Neural cell (in vitro differentiated cells): ENCODE results near the gene ADTRP. TPM values are rescaled to one million over a fixed set of nuclear protein-coding genes. Genes with fewer than 3 reads are reported as not detected.

ENCODE experiments used
- H2AFZ ChIP-seq: fragments of 200-600, 300-800 bp; sonication (generic), shearing (Covaris generic); 2 replicates; pipeline ENCODE4 v1.6.0; 2014; ENCODE audit warnings: low read depth, mild to moderate bottlenecking, antibody characterized with exemption, low read length, moderate library complexity
- H3F3A ChIP-seq: fragments of 200-600 bp; shearing (Covaris generic); 2 replicates; pipeline ENCODE4 v1.6.1; 2016; ENCODE audit warnings: mild to moderate bottlenecking, moderate library complexity, mixed read lengths, antibody characterized with exemption, low read length; ENCODE audit not compliant: insufficient read depth, poor library complexity, severe bottlenecking
- H3K27ac ChIP-seq: fragments of 200-600, 300-800 bp; sonication (generic), shearing (Covaris generic); 2 replicates; pipeline ENCODE4 v1.5.1; 2014; ENCODE audit warnings: mild to moderate bottlenecking, low read length, moderate library complexity
- H3K27me3 ChIP-seq: fragments of 300-800, 200-600 bp; sonication (generic), shearing (Covaris generic); 2 replicates; pipeline ENCODE4 v1.6.0; 2014; ENCODE audit warnings: mild to moderate bottlenecking, low read depth, low read length, moderate library complexity; ENCODE audit not compliant: insufficient read depth
- H3K36me3 ChIP-seq: fragments of 300-800, 200-600 bp; sonication (generic), shearing (Covaris generic); 2 replicates; pipeline ENCODE4 v1.5.1; 2014; ENCODE audit warnings: mild to moderate bottlenecking, antibody characterized with exemption, low read length, moderate library complexity; ENCODE audit not compliant: insufficient read depth
- H3K4me2 ChIP-seq: fragments of 300-800, 200-600 bp; sonication (generic), shearing (Covaris generic); 2 replicates; pipeline ENCODE4 v1.6.0; 2014; ENCODE audit warnings: mild to moderate bottlenecking, low read length
- H3K4me3 ChIP-seq: fragments of 300-800, 200-600 bp; sonication (generic), shearing (Covaris generic); 2 replicates; pipeline ENCODE4 v1.5.1; 2014; ENCODE audit warnings: mild to moderate bottlenecking, low read length, moderate library complexity
- H3K79me2 ChIP-seq: fragments of 200-600 bp; shearing (Covaris generic); replicated peaks from 2 replicates; pipeline ENCODE4 v1.6.0; 2014; ENCODE audit warnings: mild to moderate bottlenecking, low read length, moderate library complexity; ENCODE audit not compliant: insufficient read depth
- H3K9ac ChIP-seq: fragments of 300-800, 200-600 bp; sonication (generic), shearing (Covaris generic); 2 replicates; pipeline ENCODE4 v1.6.1; 2016; ENCODE audit warnings: mild to moderate bottlenecking, low read length, mixed read lengths
- H3K9me2 ChIP-seq: fragments of 200-600 bp; shearing (Covaris generic); 2 replicates; pipeline ENCODE4 v1.6.1; 2016; ENCODE audit warnings: mild to moderate bottlenecking, low read length, mixed read lengths; ENCODE audit not compliant: insufficient read depth
- H3K9me3 ChIP-seq: fragments of 200-600, 300-800 bp; sonication (generic), shearing (Covaris generic); 2 replicates; pipeline ENCODE4 v1.6.1; 2016; ENCODE audit warnings: mild to moderate bottlenecking, mixed run types, low read length, moderate library complexity, mixed read lengths
- H4K20me1 ChIP-seq: fragments of 200-600 bp; shearing (Covaris generic); 2 replicates; pipeline ENCODE4 v1.6.1; 2016; ENCODE audit warnings: mild to moderate bottlenecking, mixed run types; ENCODE audit not compliant: insufficient read depth
- EP300 ChIP-seq: fragments of 450-650 bp; conservative IDR thresholded peaks from 2 replicates; pipeline ENCODE4 v1.6.1; 2014; ENCODE audit warnings: antibody characterized with exemption, mild to moderate bottlenecking, moderate library complexity; ENCODE audit not compliant: poor library complexity, severe bottlenecking
- EZH2 ChIP-seq: fragments of 200-600, 300-800 bp; shearing (Covaris generic), sonication (generic); IDR thresholded peaks from 2 replicates; pipeline ENCODE4 v1.6.1; 2014; ENCODE audit warnings: antibody characterized with exemption, low read length, borderline replicate concordance, mild to moderate bottlenecking; ENCODE audit not compliant: insufficient read depth, poor library complexity, severe bottlenecking
- MXI1 ChIP-seq: fragments of 450-650 bp; conservative IDR thresholded peaks from 2 replicates; pipeline ENCODE4 v1.6.1; 2014; ENCODE audit warnings: antibody characterized with exemption, mild to moderate bottlenecking; ENCODE audit not compliant: poor library complexity, severe bottlenecking
- POLR2AphosphoS5 ChIP-seq: IDR thresholded peaks from 2 replicates; pipeline ENCODE4 v1.6.1; 2012
- RAD21 ChIP-seq: fragments of 450-650 bp; conservative IDR thresholded peaks from 2 replicates; pipeline ENCODE4 v1.6.1; 2014; ENCODE audit warnings: antibody characterized with exemption, mild to moderate bottlenecking, moderate library complexity
- SMC3 ChIP-seq: fragments of 450-650 bp; conservative IDR thresholded peaks from 2 replicates; pipeline ENCODE4 v1.6.1; 2014; ENCODE audit warnings: antibody characterized with exemption, mild to moderate bottlenecking, moderate library complexity; ENCODE audit not compliant: poor library complexity
- TAF1 ChIP-seq: IDR thresholded peaks from 2 replicates; pipeline ENCODE4 v1.6.1; 2012; ENCODE audit warnings: low read depth
- polyA plus RNA-seq: library from polyadenylated mRNA; depleted of rRNA; stranded (reverse); fragments of >200 nt; gene quantifications from 2 replicates; pipeline ENCODE4 v1.2.3, GENCODE V29; 2014
- TF ChIP-seq, protein P1 (sequence below): IDR thresholded peaks from 2 replicates; pipeline ENCODE4 v1.6.1; 2012; ENCODE audit warnings: borderline replicate concordance
- TF ChIP-seq, protein P2 (sequence below): fragments of 450-650 bp; IDR thresholded peaks from 2 replicates; pipeline ENCODE4 v1.5.1; 2014; ENCODE audit warnings: antibody characterized with exemption, mild to moderate bottlenecking, moderate library complexity; ENCODE audit not compliant: poor library complexity, severe bottlenecking

Gene ADTRP
- polyA plus RNA-seq, 1 donor from 2014 or later = not detected

DNA sequence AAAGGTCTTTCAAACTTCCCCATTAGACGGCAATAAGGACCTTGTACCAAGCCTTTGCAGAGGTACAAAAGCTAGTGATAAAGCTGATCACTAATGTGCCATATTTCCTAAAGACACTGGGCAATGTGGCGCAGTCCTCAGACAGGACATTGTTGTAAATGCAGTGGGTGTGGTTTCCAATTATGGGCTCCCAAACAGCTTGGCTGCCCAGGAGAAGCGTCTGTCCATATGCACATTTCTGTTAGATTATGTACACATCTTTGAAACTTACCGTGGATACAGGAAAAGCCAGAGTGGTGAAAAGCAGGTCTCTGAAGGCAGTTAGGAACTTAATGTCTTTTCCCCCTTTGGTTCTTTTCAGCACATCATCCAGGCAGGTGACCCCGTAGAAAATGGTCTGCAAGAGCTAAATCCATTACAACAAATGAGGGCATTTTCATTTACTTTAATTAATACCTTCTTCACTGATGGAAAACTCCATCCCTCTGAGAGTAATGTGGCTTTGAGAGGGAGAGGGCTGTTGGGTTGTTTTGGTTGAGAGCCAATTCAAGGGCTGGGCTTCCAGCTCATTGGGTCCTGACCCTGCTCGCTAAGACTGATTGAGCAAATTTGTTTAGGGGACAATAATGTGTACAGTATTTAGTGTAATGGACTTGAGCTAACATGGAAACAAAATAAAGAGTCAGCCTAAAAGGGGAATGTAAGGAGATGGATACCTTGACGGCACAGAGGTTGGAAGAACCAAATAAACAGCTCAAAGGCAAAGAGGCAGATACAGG lies 10.4 kb downstream of the ADTRP start:
- Histone ChIP-seq H3K9me2 (no peaks in the 10 kb centered on the region), H3K4me3 (no peak overlapping the region), H3K27ac (no peak overlapping the region), H4K20me1 (no peaks in the 10 kb centered on the region), H3K9ac (no peak overlapping the region), H3K4me2 (no peak overlapping the region), H3F3A (no peaks in the 10 kb centered on the region), H3K9me3 (no peaks in the 10 kb centered on the region), H3K27me3 (peaks cover 4% of the 10 kb centered on the region), H3K36me3 (no peaks in the 10 kb centered on the region), H2AFZ (no peak overlapping the region), H3K79me2 (no peaks in the 10 kb centered on the region)
- TF ChIP-seq, protein P1, sequence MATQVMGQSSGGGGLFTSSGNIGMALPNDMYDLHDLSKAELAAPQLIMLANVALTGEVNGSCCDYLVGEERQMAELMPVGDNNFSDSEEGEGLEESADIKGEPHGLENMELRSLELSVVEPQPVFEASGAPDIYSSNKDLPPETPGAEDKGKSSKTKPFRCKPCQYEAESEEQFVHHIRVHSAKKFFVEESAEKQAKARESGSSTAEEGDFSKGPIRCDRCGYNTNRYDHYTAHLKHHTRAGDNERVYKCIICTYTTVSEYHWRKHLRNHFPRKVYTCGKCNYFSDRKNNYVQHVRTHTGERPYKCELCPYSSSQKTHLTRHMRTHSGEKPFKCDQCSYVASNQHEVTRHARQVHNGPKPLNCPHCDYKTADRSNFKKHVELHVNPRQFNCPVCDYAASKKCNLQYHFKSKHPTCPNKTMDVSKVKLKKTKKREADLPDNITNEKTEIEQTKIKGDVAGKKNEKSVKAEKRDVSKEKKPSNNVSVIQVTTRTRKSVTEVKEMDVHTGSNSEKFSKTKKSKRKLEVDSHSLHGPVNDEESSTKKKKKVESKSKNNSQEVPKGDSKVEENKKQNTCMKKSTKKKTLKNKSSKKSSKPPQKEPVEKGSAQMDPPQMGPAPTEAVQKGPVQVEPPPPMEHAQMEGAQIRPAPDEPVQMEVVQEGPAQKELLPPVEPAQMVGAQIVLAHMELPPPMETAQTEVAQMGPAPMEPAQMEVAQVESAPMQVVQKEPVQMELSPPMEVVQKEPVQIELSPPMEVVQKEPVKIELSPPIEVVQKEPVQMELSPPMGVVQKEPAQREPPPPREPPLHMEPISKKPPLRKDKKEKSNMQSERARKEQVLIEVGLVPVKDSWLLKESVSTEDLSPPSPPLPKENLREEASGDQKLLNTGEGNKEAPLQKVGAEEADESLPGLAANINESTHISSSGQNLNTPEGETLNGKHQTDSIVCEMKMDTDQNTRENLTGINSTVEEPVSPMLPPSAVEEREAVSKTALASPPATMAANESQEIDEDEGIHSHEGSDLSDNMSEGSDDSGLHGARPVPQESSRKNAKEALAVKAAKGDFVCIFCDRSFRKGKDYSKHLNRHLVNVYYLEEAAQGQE = no peak
- TF ChIP-seq RAD21 = no peak

DNA sequence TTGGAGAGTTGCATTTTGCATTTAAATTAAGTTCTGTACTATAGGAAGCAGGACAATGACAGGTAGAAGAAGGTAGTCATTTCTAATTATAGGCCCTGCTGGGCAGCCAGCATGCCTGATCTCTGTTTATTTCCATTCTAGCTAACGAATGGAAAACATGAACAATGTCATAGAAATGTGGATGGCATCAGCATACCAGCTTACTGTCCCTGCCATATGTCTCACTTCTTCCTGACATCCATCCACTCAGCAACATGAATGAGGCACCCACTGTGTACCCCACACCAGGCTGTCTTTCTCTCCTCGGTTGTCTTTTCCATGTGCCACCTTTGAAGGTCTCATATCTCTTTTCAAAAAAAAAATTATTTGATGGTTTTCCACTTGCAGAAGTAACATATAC lies 11.1 kb downstream of the ADTRP start:
- Histone ChIP-seq H3K27ac (no peak overlapping the region), H3K79me2 (no peaks in the 10 kb centered on the region), H2AFZ (no peak overlapping the region), H3K27me3 (no peaks in the 10 kb centered on the region), H3K36me3 (no peaks in the 10 kb centered on the region), H3K9me2 (no peaks in the 10 kb centered on the region), H3K9ac (no peak overlapping the region), H3K4me2 (no peak overlapping the region), H3F3A (no peaks in the 10 kb centered on the region), H3K4me3 (no peak overlapping the region), H4K20me1 (no peaks in the 10 kb centered on the region), H3K9me3 (no peaks in the 10 kb centered on the region)
- TF ChIP-seq EP300 = no peak
- no peak for TF ChIP-seq TAF1
- no peak for TF ChIP-seq MXI1
- TF ChIP-seq RAD21 = no peak
- TF ChIP-seq, protein P1 = no peak
- TF ChIP-seq POLR2AphosphoS5 = no peak
- TF ChIP-seq SMC3 = no peak
- no peak for TF ChIP-seq EZH2
- TF ChIP-seq, protein P2, sequence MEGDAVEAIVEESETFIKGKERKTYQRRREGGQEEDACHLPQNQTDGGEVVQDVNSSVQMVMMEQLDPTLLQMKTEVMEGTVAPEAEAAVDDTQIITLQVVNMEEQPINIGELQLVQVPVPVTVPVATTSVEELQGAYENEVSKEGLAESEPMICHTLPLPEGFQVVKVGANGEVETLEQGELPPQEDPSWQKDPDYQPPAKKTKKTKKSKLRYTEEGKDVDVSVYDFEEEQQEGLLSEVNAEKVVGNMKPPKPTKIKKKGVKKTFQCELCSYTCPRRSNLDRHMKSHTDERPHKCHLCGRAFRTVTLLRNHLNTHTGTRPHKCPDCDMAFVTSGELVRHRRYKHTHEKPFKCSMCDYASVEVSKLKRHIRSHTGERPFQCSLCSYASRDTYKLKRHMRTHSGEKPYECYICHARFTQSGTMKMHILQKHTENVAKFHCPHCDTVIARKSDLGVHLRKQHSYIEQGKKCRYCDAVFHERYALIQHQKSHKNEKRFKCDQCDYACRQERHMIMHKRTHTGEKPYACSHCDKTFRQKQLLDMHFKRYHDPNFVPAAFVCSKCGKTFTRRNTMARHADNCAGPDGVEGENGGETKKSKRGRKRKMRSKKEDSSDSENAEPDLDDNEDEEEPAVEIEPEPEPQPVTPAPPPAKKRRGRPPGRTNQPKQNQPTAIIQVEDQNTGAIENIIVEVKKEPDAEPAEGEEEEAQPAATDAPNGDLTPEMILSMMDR = no peak
